Measurements from ENCODE around the gene NRN1.

The NRN1 gene

DNA sequence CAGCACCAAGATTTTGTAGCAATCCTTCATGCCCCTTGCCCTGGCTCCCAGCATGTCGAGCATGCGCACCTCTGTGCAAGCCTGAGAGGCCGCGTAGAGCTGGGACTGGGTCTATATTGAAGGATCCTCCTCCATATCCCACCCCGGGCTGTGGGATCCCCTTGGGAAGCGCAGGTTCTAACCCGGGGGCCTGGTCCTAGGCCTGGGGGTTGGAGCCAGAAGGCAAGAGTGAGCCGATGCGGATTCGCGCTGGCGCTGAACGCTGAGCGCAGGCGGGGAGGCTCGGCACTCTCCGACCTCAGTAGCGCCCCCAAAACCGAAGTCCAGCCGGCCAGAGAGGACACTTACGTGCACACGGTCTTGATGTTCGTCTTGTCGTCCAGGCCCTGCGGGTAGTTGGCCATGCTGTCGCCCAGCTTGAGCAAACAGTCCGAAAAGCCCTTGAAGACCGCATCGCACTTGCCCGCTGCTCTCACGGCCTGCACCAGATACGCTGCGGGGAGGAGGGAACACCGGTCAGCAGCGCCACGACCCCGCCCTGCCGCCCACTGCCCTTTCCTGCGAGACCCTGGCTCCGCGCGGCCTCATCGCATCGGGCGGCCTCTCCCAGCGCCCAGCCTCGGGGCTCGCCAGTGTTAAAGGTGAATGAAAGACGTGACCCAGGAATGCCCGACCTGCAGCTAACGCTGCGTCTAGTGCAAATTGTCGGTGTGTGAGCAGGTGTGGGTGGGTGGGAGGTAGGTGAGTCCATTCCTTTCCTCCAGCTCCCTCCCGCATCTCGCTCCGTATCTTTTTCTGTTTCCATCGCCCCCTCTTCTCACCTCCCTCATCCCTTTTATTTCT is 4.5 kb downstream of the NRN1 start:
- no peak for DNase-seq

DNA sequence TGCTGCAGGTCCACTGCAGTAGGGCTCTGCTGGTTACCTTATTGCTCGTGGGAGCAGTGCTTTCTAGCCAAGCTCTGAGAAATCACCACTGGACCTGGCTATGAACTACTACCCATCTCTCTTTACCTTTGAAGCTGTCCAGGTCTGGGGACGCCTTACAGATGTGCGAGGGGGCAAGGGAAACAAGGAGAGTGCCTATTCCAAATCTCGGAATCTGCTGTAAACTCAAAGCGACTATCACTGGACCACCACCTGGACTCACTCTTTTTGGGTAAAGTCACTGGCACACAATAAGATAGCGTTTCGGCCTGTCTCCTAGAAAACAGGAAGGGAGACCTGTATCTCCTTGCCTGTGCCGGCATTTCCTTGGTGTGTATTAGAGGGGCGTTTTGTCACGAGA is 5.3 kb downstream of the NRN1 start:
- DNase-seq: no peak

DNA sequence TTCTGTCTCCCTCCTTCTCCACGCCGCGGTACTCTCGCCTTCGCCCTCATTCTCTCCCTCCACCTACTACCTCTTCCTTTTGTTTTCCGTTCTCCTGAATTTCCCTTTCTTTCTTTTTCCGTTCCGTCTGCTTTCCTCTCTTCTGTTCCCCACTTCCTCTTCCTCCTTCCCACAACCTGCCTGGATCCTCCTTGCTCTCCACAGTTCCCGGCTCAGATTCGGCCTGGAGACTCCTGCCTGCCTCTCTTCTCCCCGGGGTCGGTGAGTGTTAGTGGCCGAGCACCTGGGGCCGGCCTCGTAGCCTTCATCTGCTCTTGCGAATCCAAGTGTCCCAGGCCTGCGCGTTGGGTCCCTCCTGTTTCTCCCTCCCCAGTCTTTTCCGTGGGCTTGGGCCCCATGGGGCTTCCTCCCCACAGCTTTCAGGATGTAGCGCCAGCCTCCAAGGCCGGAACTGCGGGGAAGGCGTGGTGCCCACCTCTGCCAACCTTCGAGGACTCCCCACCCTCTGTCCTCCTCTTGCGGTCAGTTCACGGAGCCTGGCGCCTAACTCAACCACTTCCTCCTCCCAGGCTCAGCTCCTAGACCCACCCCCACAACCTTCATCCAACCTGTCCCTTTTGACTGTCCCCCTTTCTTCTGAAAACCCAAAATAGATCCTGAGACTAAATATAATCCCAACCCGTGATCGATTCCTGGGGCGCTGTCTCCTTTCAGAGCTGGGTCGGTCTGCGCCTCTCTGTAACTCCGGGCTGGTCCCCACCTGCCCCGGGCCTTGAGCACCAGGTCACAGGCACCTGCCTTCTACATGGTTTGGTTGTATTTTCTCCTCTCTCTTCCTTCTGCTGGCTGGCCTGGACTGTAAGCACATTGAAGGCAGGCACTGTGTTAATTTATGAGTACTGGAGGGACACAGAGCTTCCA is 6.8 kb downstream of the NRN1 start:
- no peak for DNase-seq

DNA sequence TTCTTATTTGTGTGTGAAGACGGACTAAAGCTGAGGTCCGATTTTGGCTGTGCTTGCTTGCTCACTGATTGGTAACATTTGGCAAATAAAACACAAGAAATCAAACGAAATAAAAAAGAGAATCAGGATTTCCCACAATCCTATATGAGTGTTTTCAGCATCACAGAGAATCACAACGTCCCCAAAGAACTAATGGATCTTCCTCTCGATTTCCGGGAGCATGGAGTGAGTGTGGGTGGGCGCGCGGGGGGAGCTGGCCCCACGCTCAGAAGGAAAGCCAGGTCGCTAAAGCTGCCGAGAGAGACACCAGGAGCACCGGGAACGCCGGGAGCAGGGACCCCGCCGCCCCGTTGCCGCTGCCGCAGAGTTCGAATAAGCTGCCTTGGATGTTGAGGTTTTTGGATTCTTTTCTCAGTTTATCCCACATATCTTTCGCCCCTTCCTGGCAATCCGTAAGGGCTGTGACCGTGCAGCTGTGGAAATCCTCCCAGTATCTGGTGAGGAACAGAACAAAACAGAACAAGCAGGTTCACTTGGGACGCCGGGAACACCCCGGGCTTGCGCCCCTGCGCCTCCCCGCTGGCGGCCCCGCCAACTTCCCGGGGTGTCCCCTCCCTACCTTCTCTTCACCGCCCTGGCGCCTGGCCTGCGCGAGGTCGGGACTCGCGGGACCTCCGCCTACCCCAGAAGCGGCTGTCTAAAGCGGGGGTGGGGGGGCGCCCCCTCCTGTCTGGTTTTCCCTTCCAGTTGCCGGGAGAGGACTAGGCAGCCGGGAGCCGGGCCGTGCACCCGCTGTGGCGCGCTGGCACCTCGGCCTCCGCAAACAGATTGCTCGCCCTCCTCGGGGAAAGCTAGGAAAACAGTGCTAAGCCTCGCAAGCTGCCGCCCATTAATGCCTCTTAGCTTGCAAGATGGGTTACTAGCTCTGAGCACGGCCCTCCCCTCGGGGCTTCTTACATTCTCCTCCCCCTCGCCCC is 7.7 kb downstream of the NRN1 start:
- no peak for DNase-seq

DNA sequence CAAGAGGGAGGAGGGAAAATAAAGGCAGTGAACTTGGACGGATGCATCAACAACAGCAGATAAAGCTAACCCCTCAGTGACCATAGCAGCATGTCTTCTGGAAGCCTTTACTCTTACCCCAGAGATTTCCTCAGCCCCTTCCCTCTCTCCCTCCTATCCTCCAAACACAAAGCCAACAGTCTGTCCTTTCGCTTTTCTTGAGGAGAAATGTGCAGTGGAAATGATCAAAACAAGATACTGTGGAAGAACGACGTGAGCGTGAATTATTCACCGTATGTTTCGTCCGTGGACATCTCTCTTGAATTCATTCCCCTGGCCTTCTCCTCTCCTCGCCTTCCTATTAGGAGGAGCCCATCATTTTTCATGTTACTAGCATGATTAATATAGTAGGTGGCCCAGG is 8.5 kb downstream of the NRN1 start:
- DNase-seq: no peak

DNA sequence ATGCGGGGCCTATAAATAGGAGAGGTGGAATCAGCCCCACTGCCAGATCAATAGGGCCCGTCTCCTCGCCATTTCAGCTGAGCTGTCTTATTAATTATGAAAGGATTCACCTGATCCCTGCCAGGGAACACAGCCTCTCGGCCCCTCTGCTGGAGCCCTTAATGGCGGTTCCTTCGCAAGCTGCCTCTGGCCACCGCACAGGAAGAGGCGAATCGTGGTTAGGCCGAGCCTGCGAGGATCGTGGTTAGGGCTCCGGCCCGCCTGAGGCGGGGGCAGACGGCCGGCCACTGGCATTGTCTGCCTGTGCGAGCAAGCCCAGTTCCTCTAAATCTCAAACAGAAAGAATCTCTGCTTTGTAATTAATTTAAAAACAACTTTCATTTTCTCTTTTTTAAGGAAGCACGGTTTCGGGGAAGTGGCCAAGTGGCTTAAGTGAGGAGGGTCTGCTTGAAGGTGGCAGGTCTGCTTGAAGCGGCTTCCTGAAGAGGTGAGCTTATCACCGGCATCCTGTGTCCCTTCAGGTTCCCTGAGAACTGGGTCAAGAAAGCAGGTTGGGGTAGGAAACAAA is 9.2 kb downstream of the NRN1 start:
- no peak for DNase-seq

DNA sequence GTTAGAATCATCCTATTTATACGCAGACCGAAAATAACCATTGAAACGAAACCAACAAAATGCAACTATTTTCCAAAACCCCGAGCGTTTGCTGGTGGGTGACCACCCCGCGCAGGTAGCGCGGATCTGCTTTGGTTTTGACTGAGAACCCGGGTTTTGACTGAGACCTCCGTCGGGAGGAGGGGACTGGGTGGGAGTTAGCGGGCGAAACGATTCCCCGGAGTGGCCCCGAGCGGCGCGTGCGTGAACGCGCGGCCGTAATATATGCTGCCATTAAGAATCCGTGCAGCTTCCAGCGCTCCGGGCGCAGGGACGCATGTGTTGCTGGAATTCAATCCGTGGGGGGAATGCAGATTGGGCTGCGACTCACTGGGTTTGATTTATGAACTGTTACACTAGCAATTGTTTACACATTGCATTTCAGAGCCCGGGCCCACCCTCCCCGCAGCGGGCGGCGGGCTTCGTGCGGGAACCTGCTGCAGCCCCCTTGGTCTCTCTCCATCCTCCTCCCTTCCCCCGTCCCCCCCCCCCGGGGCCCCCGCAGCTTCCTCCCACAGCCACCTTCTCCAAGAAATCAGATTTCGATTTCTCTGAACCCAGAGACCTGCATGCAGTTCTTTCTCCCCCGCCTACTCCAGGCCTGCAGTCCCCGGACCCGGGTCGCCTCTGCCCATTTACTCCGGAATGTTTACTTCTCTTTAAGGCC is 9.9 kb downstream of the NRN1 start:
- DNase-seq: no peak

DNA sequence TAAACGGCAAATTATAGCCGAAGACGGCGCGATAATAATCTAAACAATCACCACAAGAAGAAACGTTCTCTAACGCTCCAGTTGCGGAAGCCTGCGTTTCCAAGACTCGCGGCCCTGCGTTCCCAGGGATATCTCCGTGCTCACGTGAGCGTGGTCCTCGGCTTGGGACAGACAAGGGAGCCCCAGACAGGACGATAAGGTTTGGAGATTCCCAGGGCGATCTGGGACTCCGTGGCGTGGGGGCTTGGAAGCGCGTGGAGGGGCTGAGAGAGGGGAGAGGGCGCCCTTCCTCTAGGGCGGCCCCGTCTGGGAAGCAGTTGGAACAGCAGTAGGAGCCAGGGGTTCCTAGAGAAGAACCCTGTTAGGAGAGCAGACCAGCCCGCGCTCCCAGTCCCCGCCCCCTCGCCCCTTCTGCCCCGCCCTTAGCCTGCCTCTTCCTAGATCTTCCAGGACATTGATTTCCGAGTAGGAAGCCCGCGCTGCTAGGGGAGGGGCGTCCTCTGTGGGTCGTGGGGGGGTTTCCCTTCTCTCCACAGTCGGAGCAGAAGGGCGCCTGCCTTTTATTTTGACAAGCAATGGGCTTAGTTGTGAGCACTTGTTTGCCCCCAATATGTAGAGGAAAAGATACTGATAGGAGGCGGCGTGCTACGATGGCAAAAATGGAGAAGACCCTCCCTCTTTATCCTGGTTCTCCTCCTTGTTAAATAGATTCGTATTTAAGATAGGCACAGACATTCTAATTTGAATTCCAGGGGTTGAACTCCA is 10.6 kb downstream of the NRN1 start:
- no peak for DNase-seq

DNA sequence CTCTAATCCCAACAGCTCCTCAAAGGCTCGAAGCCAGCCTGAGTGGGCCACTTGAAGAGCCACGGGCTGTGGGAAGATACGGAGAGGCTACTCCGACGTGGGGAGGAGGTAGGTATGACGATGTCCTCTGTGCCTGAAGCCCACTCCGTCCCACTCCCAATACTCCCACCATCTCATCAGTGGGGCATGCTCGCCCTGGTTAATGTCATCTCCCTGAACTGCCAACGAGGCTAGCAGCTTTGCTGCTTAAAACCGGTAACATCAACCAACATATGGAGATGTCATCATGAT is 11.1 kb downstream of the NRN1 start:
- no peak for DNase-seq

DNA sequence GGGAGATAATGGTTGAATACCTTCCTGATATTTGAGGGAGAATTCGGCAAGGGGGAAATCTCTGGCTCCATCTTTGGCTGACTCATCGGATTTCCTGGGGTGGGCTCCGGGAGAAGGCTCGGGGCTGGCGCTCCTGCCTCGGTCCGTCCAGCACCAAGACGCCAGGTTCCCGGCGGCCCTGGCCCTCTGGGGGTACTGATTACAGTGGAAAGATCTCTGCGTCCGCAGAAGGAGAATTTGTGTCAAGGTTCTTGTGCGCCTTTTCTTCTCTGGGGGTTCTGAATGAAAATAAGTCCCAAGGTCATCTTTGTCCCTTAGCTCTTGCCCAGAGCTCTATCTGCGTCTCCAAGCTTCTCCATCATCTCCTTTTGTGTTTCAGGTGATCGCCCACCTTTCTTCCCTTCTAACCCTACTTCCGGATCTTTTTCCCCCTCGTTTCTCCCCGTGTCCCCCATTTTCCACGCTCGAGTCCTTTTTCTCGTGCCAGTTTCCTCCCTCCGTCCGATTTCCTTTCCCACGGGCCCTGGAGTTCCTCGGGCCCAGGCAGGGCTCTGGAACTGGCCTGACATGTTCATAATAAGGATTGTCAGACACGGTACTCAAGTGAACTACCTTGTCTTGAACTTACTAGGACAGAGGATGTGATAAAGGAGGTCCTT is 11.6 kb downstream of the NRN1 start:
- no peak for DNase-seq

DNA sequence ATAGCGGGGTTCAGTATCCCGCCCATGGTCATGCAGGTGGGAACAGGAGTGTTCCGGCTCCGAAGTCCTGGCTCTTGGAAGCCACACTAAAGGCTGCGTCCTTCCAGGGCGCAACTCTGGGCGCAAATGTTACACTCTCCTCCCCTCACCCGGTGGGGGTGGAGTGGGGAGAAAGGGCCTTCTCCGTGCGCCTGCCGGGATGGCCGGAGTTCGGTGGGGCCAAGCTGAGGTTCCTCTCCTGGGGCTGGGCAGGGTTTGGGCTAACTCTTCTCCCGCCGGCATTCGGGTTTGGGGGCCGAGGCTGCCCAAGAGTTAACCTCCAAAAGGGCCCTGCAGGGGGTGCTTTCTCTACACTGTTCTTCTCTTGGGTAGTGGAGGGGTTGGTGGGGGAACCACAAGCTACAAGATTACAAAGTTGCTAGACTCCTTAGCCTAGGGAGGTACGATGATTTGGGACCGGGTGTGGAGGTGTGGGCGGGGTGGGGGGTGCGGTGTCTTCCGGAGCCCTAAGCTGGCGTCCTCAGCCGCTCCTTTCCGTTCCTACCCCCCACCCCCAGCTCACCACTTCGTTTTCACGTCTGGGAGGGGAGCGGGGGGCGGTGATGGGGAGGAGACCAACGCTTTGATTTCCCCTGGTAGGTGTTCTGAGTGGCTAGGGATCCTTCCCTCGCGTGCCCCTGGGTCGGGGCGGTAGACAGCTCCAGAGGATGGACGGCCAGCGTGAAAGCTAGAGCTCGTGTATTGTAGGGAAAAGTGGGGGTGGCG is 12.3 kb downstream of the NRN1 start:
- DNase-seq: no peak

DNA sequence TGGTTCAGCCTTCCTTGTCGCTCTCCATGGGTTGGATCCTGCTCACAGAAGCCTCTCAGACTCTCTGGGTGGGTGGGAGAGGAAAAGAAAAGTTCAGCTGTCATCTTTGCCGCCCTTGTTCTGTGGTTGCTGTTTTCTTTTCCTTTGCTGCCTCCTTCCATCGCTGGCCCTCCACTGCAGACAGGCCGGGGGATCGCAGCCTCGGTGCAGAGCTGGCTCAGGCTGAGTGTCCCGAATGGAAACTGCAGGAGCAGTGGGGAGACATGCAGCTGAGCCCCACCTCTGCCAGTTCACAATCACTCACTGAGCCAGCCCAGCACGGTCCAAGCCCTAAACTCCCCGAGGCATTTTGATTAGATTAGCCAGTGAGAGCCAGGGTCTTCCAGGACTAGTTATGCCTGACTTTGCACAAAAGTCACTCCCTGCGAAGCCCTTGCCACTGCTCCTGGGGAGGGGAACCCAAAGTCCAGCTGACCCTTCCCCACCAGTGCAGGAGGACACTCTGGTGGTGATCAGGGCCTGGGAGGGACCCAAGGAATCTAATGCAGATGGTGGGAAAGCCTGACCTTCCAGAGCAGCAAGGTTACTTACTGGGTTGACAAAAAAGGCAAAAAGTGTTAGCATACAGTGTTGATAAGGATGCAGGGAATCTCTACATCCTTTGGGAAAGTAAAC is 14.0 kb downstream of the NRN1 start:
- no peak for DNase-seq

DNA sequence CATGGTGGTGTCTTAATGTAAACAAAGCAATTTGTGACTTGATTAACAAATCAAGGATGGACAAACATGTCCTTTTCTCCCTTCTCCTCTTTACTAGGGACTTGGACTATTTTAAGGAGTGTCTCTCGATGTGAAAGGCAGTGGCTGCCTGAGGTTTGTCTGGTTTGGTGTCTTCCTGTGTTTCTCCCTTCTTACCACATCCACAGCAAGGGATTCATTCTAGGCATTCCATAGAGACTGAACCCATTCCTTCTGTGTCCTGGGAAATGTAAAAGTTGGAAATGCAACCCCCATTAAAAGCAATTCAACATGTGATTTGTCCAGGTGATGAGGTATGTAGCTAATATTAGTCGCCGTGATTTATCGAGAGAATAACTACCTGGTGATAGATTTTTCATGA is 15.9 kb downstream of the NRN1 start:
- DNase-seq: no peak

DNA sequence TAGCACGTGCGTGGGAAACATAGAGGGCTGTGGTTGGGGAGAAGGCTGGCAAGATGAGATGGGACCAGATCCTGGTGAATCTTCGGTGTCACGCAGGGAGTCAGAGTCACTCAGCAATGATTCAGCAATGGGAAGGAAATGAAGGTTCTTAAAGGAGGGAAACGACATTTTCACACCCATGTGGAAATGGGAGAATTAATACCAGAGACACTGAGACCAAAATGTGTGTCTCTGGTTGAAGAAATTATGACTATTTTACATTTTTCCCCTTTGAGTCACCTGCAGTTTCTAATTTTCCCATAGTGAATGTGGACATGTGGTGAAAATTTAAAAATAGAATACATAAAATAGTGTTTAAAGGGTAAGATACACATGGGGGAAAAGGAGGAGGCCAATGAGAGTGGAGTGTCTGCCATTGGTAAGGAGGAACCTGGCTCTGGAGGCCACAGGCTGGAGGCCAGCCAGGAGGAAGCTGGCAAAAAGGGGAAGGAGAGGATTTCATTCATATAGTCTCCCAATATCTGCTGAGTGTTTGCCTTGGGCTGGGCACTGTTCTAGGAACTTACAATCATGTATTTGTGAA is 17.5 kb downstream of the NRN1 start:
- no peak for DNase-seq

DNA sequence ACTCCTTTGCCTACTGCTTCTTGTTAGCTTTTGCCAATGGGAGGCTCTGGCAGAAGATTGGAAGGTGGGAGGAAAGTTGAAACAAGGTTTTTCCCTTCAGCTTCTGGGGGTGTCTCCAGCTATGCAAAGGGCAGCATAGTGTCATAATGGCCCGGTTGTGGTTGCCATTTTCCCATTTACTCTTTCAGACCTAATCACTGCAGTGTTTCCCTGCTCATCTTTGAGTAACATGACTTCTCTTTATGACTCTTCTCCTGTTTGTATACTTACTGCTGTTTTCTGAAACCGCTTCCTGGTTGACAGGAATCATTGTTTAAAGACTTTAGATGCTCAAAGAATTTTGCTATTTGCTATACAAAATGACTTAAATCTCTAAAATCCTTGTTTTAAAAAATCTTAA is 19.9 kb downstream of the NRN1 start:
- DNase-seq: no peak

DNA sequence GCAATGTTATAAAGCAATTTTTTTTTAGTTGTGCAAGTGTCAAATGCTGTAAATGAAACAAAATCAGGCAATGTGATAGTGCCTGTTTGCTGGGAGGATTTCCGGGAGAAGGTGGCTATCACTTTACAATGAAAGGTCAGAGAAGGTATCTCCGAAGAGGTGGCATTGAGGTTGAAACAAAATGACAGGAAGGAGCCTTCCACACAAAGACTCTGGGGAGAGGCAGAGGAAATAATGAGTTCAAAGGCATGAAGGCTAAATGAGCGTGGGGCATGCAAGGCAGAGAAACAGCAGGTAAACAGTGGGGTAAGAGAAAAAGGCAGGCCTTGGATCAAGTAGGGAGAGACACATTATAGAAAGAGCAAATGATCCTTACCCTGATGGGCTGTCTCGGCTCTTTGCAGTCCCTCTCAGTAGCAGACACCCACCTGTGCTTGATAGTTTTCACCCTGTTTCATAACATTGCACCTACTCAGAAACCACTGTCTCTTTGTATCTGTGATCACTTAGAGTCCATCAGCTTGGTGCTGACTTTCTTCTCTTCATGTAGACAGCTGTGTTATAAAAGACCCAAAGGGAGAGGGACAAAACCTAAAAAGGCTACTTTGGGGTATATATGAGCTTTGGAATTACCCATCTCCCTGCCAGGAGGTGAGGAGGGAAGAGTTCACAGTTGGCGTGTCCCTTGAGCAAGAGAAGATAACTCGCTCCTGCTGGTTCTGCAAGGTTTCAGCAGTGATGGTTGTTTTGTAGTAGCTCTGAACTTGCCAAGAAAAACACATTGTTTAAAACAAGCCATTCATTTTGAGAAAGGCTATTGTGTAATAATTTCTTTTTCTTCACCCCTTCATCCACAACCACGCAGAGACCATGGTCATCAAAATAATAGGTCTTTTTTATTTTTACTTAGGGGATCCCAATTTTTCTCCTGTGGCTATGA is 22.3 kb downstream of the NRN1 start:
- DNase-seq: no peak

DNA sequence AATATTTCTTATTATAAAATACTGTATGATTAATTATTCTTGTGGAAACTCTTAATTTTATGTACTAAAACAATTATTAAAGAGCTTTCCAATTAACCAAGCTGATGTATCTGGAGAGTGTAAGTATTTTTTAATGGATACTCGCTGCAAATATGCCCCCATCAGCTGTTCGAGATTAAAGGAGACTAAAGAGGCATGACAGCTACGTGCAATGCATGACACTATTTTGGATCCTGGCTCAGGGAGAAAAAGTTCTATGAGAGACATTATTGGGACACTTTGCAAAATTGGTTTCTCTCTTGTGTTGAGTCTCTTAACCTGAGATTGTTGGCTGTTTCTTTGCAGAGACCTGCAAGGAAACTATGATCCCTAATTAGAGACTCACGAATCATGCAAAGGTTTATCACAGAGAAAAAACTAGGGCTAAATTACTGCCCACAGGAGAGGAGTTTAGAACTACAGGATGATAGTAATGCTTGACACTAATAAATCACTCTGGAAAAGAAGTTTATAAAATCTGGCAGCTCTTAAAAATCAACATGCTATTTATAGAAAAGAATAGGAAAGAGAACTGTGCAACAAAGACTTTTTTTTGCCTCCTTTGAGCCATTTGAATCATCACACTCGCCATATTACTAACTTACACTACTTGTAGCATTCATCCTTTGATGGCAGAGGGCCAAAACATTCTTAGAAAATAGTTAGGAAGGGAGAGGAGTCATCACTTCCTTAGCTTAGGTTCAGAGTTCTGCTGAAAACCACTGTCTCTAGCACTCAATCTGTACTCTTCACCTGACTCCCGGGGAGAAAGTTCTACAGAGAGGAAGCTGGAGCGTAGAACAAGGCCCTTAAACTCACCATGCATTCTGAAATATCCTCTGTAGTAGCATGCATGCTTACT is 25.3 kb downstream of the NRN1 start:
- DNase-seq: no peak

All from KG1 (cell line).